Measurements from ENCODE around the gene SNX9.

SNX9 gene

GRCh38 chr6:157861814-157862213, 38.8 kb downstream of the SNX9 start:
- Histone ChIP-seq H3K4me2 (ENCODE audit: low read depth, low read length, poor library complexity, severe bottlenecking) (no peak overlapping the region), H3K27me3 (ENCODE audit: insufficient read depth, low read length, poor library complexity, severe bottlenecking) (peaks cover 93% of the 10 kb centered on the region), H2AFZ (ENCODE audit: low read length) (no peak overlapping the region), H3K9me2 (replicated peaks; ENCODE audit: low read depth, low read length) (no peaks in the 10 kb centered on the region), H3K4me3 (ENCODE audit: low read length, poor library complexity, severe bottlenecking) (no peak overlapping the region), H3K79me2 (ENCODE audit: insufficient read depth, low read length) (no peaks in the 10 kb centered on the region), H3K36me3 (ENCODE audit: insufficient read depth, low read length) (no peaks in the 10 kb centered on the region), H3K9me3 (ENCODE audit: insufficient read depth, low read depth, low read length) (no peaks in the 10 kb centered on the region), H4K20me1 (ENCODE audit: insufficient read depth, low read length, poor library complexity, severe bottlenecking) (no peaks in the 10 kb centered on the region), H3F3A (ENCODE audit: low read depth) (no peaks in the 10 kb centered on the region), H3K4me1 (ENCODE audit: insufficient read depth, low read length, poor library complexity, severe bottlenecking) (no peaks in the 10 kb centered on the region), H3K9ac (ENCODE audit: low read depth, low read length, poor library complexity, severe bottlenecking) (no peak overlapping the region)
- TF ChIP-seq EZH2phosphoT487 (IDR thresholded peaks at IDR 0.05; ENCODE audit: borderline replicate concordance), result no peak
- TF ChIP-seq, protein P1, sequence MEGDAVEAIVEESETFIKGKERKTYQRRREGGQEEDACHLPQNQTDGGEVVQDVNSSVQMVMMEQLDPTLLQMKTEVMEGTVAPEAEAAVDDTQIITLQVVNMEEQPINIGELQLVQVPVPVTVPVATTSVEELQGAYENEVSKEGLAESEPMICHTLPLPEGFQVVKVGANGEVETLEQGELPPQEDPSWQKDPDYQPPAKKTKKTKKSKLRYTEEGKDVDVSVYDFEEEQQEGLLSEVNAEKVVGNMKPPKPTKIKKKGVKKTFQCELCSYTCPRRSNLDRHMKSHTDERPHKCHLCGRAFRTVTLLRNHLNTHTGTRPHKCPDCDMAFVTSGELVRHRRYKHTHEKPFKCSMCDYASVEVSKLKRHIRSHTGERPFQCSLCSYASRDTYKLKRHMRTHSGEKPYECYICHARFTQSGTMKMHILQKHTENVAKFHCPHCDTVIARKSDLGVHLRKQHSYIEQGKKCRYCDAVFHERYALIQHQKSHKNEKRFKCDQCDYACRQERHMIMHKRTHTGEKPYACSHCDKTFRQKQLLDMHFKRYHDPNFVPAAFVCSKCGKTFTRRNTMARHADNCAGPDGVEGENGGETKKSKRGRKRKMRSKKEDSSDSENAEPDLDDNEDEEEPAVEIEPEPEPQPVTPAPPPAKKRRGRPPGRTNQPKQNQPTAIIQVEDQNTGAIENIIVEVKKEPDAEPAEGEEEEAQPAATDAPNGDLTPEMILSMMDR (conservative IDR thresholded peaks at IDR 0.05; ENCODE audit: low read length), result no peak

DNA sequence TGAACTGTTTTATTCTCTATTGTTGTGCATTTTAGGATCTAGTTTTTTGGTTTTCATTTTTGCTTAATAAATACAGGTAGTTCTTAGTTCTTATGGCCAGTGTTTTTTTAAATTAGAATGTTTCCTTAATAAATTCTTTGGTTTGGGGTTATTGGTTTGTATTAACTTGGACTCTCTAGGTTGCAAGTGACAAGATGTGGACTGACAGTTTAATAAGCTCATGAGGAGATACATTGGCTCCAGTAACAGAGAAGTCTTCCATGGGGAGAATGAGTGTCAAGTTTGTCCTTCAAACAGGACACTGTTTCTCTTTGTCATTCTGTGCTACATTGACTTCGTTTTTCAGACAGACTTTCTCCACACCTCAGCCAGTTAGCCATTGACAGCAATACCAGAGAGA, 39.7 kb downstream of the SNX9 start:
- no peaks in the 10 kb centered on the region for H3F3A ChIP-seq (ENCODE audit: low read depth)
- H2AFZ ChIP-seq (ENCODE audit: low read length), result no peak overlapping the region
- H3K9me2 ChIP-seq (replicated peaks; ENCODE audit: low read depth, low read length), result no peaks in the 10 kb centered on the region
- no peaks in the 10 kb centered on the region for H3K9me3 ChIP-seq (ENCODE audit: insufficient read depth, low read depth, low read length)
- TF ChIP-seq, protein P1 (conservative IDR thresholded peaks at IDR 0.05; ENCODE audit: low read length), result no peak
- TF ChIP-seq EZH2phosphoT487 (IDR thresholded peaks at IDR 0.05; ENCODE audit: borderline replicate concordance), result no peak
- H3K9ac ChIP-seq (ENCODE audit: low read depth, low read length, poor library complexity, severe bottlenecking), result no peak overlapping the region
- H3K27me3 ChIP-seq (ENCODE audit: insufficient read depth, low read length, poor library complexity, severe bottlenecking), result peaks cover 93% of the 10 kb centered on the region
- H3K4me2 ChIP-seq (ENCODE audit: low read depth, low read length, poor library complexity, severe bottlenecking), result no peak overlapping the region
- H4K20me1 ChIP-seq (ENCODE audit: insufficient read depth, low read length, poor library complexity, severe bottlenecking), result no peaks in the 10 kb centered on the region
- no peaks in the 10 kb centered on the region for H3K79me2 ChIP-seq (ENCODE audit: insufficient read depth, low read length)
- H3K36me3 ChIP-seq (ENCODE audit: insufficient read depth, low read length), result no peaks in the 10 kb centered on the region
- no peaks in the 10 kb centered on the region for H3K4me1 ChIP-seq (ENCODE audit: insufficient read depth, low read length, poor library complexity, severe bottlenecking)
- no peak overlapping the region for H3K4me3 ChIP-seq (ENCODE audit: low read length, poor library complexity, severe bottlenecking)

GRCh38 chr6:157864185-157864761, 41.2 kb downstream of the SNX9 start:
- no peaks in the 10 kb centered on the region for H3K9me2 ChIP-seq (replicated peaks; ENCODE audit: low read depth, low read length)
- TF ChIP-seq, protein P1 (conservative IDR thresholded peaks at IDR 0.05; ENCODE audit: low read length), result no peak
- no peak for TF ChIP-seq EZH2phosphoT487 (IDR thresholded peaks at IDR 0.05; ENCODE audit: borderline replicate concordance)
- H3K4me2 ChIP-seq (ENCODE audit: low read depth, low read length, poor library complexity, severe bottlenecking), result no peak overlapping the region
- H4K20me1 ChIP-seq (ENCODE audit: insufficient read depth, low read length, poor library complexity, severe bottlenecking), result no peaks in the 10 kb centered on the region
- no peaks in the 10 kb centered on the region for H3K36me3 ChIP-seq (ENCODE audit: insufficient read depth, low read length)
- peaks cover 93% of the 10 kb centered on the region for H3K27me3 ChIP-seq (ENCODE audit: insufficient read depth, low read length, poor library complexity, severe bottlenecking)
- H3K9ac ChIP-seq (ENCODE audit: low read depth, low read length, poor library complexity, severe bottlenecking), result no peak overlapping the region
- H3F3A ChIP-seq (ENCODE audit: low read depth), result no peaks in the 10 kb centered on the region
- no peaks in the 10 kb centered on the region for H3K4me1 ChIP-seq (ENCODE audit: insufficient read depth, low read length, poor library complexity, severe bottlenecking)
- no peaks in the 10 kb centered on the region for H3K9me3 ChIP-seq (ENCODE audit: insufficient read depth, low read depth, low read length)
- no peaks in the 10 kb centered on the region for H3K79me2 ChIP-seq (ENCODE audit: insufficient read depth, low read length)
- H2AFZ ChIP-seq (ENCODE audit: low read length), result no peak overlapping the region
- no peak overlapping the region for H3K4me3 ChIP-seq (ENCODE audit: low read length, poor library complexity, severe bottlenecking)
